Uterus (tissue), 2 donors: ENCODE measurements around the gene CFAP65.

Source experiments
- POLR2A ChIP-seq, 2 donors: fragments of 450-650 bp; IDR thresholded peaks; one replicate each; pipeline ENCODE4 v1.6.1; 2016; ENCODE audit warnings: antibody characterized with exemption in 2 of 2, mild to moderate bottlenecking in 1 of 2, moderate library complexity in 1 of 2
- TF ChIP-seq, protein P1 (sequence below), 4 experiments: fragments of 200-600 bp in 2 of 4; fragments of 450-650 bp in 2 of 4; sonication (generic) in 2 of 4; IDR thresholded peaks; one replicate each; pipeline ENCODE4 v1.5.1; 2016 to 2019; ENCODE audit warnings: antibody characterized with exemption in 4 of 4, mild to moderate bottlenecking in 2 of 4, moderate library complexity in 1 of 4

DNA sequence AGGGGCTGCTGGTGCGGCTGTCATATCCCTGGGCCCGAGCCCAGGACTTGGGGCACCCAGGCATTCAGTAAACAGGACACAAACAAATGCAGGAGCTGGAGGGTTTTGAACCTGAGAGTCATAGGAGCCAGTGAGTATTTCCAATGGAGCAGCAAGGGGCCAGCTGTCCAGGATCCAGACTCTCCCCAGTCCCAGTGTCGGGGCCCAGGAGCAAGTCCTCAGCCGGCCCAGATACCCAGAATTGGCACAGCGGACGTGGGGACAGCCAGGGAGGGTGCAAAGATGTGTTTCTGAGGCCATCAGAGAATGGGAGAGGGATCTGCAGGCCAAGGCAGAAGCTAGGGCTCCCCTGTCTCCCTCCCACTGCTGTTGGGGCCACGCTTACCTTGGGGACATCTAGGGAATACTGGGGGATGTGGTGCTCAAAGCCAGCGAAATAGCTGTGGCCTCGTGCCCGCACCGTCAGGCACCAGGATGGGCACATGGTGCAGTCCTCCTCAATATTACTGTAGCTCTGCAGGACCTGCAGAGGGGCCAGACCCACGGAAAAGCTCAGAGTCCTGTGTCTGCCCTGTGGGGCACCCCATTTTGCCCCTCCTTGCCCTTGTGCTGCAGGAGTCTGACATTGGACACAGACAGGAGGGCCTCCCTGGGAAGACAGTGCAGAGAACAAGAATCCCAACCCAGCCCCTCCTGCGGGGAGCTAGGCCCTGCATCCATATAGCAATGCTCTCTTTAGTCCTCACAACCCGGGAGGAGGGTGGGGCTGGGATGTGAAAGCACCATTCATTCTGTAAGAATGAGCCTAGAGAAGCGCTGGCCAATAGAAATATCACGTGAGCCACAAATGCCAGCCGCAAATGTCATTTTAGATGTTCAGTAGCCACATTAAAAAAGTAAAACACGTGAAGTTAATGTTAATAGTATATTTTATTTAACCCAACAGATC is 15.4 kb downstream of the CFAP65 start:
- TF ChIP-seq, protein P1, sequence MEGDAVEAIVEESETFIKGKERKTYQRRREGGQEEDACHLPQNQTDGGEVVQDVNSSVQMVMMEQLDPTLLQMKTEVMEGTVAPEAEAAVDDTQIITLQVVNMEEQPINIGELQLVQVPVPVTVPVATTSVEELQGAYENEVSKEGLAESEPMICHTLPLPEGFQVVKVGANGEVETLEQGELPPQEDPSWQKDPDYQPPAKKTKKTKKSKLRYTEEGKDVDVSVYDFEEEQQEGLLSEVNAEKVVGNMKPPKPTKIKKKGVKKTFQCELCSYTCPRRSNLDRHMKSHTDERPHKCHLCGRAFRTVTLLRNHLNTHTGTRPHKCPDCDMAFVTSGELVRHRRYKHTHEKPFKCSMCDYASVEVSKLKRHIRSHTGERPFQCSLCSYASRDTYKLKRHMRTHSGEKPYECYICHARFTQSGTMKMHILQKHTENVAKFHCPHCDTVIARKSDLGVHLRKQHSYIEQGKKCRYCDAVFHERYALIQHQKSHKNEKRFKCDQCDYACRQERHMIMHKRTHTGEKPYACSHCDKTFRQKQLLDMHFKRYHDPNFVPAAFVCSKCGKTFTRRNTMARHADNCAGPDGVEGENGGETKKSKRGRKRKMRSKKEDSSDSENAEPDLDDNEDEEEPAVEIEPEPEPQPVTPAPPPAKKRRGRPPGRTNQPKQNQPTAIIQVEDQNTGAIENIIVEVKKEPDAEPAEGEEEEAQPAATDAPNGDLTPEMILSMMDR (IDR thresholded peaks at IDR 0.05) = no peak
- TF ChIP-seq POLR2A (IDR thresholded peaks at IDR 0.05) = no peak
